GM15510 (cell line): ENCODE results near the gene RBMS3.

Source experiments
- POLR2A ChIP-seq: IDR thresholded peaks from 3 replicates; pipeline ENCODE4 v1.6.1; 2011; ENCODE audit warnings: borderline replicate concordance; ENCODE audit not compliant: insufficient read length; ENCODE audit errors: extremely low read depth

RBMS3 gene

DNA sequence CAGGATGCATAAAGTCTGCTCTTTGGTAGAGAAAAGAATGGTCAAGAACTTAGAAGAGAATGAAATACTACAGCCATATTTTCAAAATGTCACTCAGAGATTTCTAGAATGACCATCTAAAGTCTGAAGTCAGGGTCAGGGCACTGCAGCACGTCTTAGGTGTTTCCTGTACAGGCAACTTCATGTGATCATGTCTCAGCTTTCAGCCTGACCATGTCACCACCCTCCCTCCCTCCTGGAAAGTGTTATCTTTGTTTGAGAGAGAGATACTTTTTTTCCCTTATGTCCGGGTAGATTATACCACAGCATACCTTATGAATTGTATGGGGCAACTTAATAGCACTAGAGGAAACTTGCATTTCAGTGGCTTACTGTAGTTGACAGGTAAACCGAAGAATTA lies 767.6 kb downstream of the RBMS3 start:
- TF ChIP-seq POLR2A = no peak

DNA sequence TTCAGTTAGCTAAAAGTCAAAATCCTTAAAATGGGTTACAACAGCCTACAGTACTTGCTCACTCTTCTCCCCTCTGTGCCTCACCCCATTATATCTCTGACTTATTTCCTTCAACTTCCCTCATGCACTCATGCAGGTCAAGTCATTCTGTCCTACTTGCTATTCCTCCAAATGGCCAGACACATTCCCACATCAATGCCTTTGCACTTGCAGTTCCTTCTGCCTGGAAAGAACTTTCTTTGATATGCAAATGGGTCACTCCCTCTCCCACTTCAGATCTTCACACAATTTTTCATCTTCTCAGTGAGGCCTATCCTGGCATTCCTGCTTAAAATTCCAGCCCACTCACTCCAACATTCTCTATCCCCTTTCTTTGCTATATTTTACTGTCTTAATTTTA lies 778.4 kb downstream of the RBMS3 start:
- TF ChIP-seq POLR2A = no peak
